Tibial artery (tissue), 4 donors: Measurements from ENCODE around the gene GPRIN1.

Source experiments
- DNase-seq, 2 donors: peaks; one replicate each; pipeline ENCODE4 v3.0.0-alpha.2; 2019
- H3K27ac ChIP-seq, 2 donors: fragments of 200-600 bp; sonication (generic) in 1 of 2; 1 replicate in 1 of 2; 2 replicates in 1 of 2; pipeline ENCODE4 v1.5.1; 2018 to 2019; ENCODE audit warnings: mild to moderate bottlenecking in 1 of 2
- H3K27me3 ChIP-seq, 2 donors: fragments of 200-600 bp; sonication (generic) in 1 of 2; one replicate each; pipeline versions ENCODE4 v1.5.1 to v1.6.0; 2016 to 2019
- H3K36me3 ChIP-seq, 3 donors: fragments of 200-600 bp; sonication (generic) in 2 of 3; one replicate each; pipeline ENCODE4 v1.5.1; 2016 to 2019; ENCODE audit warnings: mild to moderate bottlenecking in 2 of 3
- H3K4me1 ChIP-seq, 4 donors: fragments of 200-600 bp; sonication (generic) in 2 of 4; 1 replicate in 3 of 4; 2 replicates in 1 of 4; pipeline ENCODE4 v1.5.1; 2016 to 2019
- H3K4me3 ChIP-seq, 2 donors: fragments of 200-600 bp; sonication (generic) in 1 of 2; 1 replicate in 1 of 2; 2 replicates in 1 of 2; pipeline ENCODE4 v1.5.1; 2018 to 2019; ENCODE audit warnings: mild to moderate bottlenecking in 2 of 2
- H3K9me3 ChIP-seq, 3 donors: fragments of 200-600 bp; sonication (generic) in 1 of 3; one replicate each; pipeline ENCODE4 v1.5.1; 2016 to 2019
- CTCF ChIP-seq, 2 experiments: fragments of 200-600 bp in 1 of 2; fragments of 450-650 bp in 1 of 2; IDR thresholded peaks; one replicate each; pipeline ENCODE4 v1.5.1; 2017 to 2019; ENCODE audit warnings: antibody characterized with exemption in 2 of 2, mild to moderate bottlenecking in 1 of 2, moderate library complexity in 1 of 2
- intact Hi-C: fragments of 100-400 bp; cut with DNase I; formaldehyde crosslinking; loops from one replicate; pipeline ENCODE4 v1.15.0; 2023; ENCODE audit warnings: low total_unique reads

GPRIN1 gene

GRCh38 chr5:176581361-176581760 is 28.6 kb downstream of the GPRIN1 start:
- H3K36me3 ChIP-seq: no peaks in the 10 kb centered on the region

GRCh38 chr5:176579323-176579722 is 30.6 kb downstream of the GPRIN1 start:
- peaks cover 0 to 39% of the 10 kb centered on the region in 2 donors for H3K27me3 ChIP-seq
- no peak overlapping the region for H3K27ac ChIP-seq
- H3K9me3 ChIP-seq: peaks cover 0 to 5% (median 2%) of the 10 kb centered on the region in 3 donors
- H3K4me3 ChIP-seq: no peak overlapping the region
- H3K4me1 ChIP-seq: no peaks in the 10 kb centered on the region
- intact Hi-C loops: loop anchor here (10.0 kb wide), 1 partner anchor 305 kb away; no protein-coding TSS in a partner anchor
- H3K36me3 ChIP-seq: no peaks in the 10 kb centered on the region
- no peak for DNase-seq
- TF ChIP-seq CTCF (IDR thresholded peaks at IDR 0.05): no peak

More at GRCh38 chr5:176581361-176581760, 28.6 kb downstream of the GPRIN1 start:
- intact Hi-C loops: no loop called here
- TF ChIP-seq CTCF (IDR thresholded peaks at IDR 0.05): no peak
- peaks cover 0 to 21% (median 21%) of the 10 kb centered on the region in 3 donors for H3K9me3 ChIP-seq
- DNase-seq: no peak
- no peak overlapping the region for H3K4me3 ChIP-seq
- H3K27ac ChIP-seq: no peak overlapping the region
- H3K4me1 ChIP-seq: no peaks in the 10 kb centered on the region
- peaks cover 0 to 19% of the 10 kb centered on the region in 2 donors for H3K27me3 ChIP-seq

- no peaks in the 10 kb centered on the region for H3K36me3 ChIP-seq
- no peak for DNase-seq
- peaks cover 0 to 48% of the 10 kb centered on the region in 2 donors for H3K27me3 ChIP-seq
- H3K4me1 ChIP-seq: no peaks in the 10 kb centered on the region
- intact Hi-C loops: loop anchor here (10.0 kb wide), 1 partner anchor 306 kb away; no protein-coding TSS in a partner anchor
- H3K4me3 ChIP-seq: no peak overlapping the region
- H3K27ac ChIP-seq: no peak overlapping the region
- no peaks in the 10 kb centered on the region for H3K9me3 ChIP-seq
- peak in 1 of 2 experiments; percentile 19 for TF ChIP-seq CTCF (IDR thresholded peaks at IDR 0.05)
Observed at GRCh38 chr5:176578391-176578808, 31.6 kb downstream of the GPRIN1 start.

GRCh38 chr5:176577312-176578176 is 32.4 kb downstream of the GPRIN1 start:
- intact Hi-C loops: loop anchor here (10.0 kb wide), 1 partner anchor 307 kb away; no protein-coding TSS in a partner anchor
- Histone ChIP-seq H3K27me3 (peaks cover 0 to 53% of the 10 kb centered on the region in 2 donors), H3K36me3 (no peaks in the 10 kb centered on the region)

More at GRCh38 chr5:176577312-176578176, 32.4 kb downstream of the GPRIN1 start:
- H3K9me3 ChIP-seq: no peaks in the 10 kb centered on the region
- no peak overlapping the region for H3K4me3 ChIP-seq
- DNase-seq: no peak
- H3K27ac ChIP-seq: no peak overlapping the region
- H3K4me1 ChIP-seq: no peaks in the 10 kb centered on the region
- TF ChIP-seq CTCF (IDR thresholded peaks at IDR 0.05): no peak
